LHCN-M2 (cell line): ENCODE measurements around the gene GREB1L. TPM values are rescaled to one million over a fixed set of nuclear protein-coding genes. Genes with fewer than 3 reads are reported as not detected.
A peak's percentile ranks its signal among the peaks of the same experiment; 100 is the strongest.

Experiments
- DNase-seq: peaks from one replicate; pipeline ENCODE4 v3.0.0-alpha.2; 2012; ENCODE audit warnings: low read depth
- total RNA-seq: library from RNA; depleted of rRNA; stranded (reverse); fragments of >200 nt; gene quantifications from 2 replicates; pipeline ENCODE4 v1.2.3, GENCODE V29; 2014

Gene GREB1L
- total RNA-seq, 1 experiment from 2014 or later, result 15.2 TPM

DNA sequence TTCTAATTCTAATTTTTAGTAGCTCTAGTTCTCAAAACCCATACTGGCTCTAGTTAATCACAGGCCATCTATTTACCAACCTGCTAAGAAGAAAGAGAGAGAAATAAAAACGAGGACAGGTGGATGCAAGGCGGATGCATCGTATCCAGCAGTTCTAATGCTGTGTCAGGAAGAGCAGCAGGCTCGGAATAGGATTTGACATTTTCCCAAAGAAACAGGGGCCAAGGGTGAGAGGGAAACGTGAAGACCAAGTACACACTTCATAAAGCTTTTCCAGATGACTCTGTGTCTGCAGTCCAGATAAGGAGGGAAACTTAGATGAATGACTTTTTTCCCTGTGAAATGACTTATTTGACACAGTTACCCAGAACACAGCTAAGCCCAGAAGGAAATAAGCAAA is 241.0 kb downstream of the GREB1L start:
- no peak for DNase-seq

DNA sequence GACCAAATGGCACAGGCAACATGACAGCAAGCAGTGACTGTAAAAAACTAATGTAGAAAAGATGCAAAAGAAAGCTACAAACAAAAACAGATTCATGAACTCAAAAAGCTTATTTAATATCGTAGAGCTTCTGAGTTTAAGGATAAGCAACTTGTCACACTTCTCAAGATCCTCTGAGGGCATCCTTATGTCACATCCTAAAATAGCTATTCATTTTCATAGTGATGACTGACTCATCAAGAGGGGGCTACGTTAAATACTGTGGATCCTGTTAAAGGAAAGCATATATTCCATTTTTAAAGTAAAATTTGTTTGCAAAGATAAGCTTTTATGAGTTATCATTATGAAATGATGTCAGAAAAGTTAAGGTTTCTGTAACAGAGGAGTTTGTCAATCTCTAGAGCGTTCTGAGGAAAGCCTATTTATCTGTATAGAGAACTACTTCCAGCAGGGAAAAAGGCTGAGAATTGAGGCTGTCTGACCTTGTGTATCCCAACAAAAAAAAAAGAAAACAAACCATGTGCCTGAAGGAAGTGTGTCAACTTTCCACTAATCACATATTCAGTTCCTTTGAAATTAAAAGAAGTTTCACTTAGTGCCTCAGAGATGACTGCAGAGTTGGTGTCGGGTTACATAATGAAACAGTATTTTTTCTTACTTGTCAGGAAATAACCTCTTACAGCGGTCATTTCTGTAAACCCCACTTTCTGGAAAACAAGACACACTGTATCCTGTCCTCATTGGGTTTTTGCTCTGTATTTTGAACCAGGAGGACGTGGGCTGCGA is 243.0 kb downstream of the GREB1L start:
- DNase-seq, result peak; percentile 66

DNA sequence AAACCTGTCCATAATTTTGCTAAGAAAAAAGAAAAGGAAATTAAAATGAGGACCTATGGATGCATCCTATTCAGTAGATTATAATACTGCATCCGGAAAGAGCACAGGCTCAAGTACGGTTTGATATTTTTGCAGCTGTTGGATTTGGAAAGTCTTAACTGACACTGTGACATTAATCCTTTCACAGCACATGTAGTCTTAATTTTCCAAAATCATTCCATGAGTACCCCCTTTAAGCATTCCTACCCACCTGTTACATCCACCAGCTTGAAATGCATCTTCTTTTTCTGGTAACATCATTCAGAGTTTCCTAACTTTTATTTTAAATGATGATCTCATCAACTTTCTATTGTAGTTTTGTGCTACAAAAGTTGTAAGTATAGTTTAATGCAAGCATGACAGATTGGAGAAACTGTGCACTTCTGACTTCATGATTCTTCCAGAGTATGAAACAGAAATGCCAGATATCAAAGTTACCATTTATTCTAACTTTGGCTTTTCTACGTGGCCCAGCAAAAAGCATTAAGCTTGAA is 244.9 kb downstream of the GREB1L start:
- DNase-seq, result peak; percentile 95

DNA sequence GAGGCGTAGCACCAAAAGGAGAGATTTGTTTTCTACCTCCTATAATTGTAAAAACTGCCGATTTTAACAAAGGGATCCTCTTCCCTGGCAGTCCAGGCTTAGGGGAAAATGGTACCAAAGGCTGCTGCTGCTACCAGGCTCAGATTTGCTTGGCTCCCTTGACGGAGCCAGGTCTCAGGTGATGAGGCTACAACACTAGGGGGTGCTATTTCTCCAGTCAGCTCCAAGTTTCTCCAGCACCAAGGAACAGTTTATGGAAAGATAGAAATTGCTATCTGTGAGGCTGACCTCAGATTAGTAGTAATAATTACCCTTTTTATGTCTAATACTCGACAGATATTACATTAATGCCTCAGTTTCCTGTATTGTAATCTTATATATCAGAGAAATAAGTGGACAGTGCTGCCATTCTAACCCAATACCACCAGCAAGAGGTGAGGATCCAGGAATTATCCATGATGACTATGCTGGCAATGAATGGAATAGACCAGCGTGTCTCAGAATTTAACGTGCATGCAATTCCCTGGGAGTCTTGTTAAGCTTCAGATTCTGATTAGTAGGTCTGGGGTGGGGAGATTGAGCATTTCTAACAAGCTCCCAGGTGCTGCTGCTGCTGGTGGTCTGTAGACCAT is 247.2 kb downstream of the GREB1L start:
- peak; percentile 47 for DNase-seq

DNA sequence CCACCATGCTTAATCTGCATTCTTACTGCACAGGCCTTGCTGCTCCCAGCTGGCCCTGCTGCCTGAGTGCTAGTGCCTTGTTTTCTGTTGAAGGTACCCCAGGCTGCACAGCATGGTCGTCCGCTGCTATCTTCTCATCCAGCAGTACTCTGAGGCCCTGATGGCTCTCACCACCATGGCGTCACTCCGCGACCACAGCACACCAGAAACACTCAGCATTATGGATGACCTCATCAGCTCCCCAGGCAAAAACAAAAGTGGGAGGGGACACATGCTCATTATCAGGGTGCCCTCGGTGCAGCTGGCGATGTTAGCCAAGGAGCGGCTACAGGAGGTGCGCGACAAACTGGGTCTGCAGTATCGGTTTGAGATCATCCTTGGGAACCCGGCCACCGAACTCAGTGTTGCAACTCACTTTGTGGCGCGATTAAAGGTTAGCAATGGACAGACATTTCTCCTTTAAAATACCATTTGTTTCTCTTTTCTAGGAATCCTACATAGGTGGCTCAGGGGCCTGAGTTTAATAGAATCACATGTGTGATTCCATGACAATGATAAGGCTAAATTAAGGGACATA is 248.0 kb downstream of the GREB1L start:
- DNase-seq, result no peak

DNA sequence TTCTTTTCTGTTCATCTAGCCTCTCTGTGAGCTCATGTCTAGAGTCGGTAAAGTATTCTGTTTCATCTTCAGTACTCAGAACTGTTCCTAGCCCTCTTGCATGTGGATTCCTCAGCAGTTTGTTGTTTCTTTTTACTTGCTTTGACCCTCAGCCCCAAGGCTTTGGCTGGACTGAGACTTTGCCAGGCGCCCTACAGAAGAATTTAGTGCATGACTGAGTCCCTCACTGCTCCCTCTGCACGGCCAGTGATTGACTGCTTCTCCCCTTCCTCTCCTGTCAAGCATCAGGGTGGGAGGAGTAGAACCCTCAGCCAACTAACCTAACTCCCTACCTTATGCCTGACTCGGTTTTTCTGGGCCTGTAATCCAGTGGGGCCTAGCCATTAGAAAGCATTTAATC is 248.7 kb downstream of the GREB1L start:
- DNase-seq, result no peak

DNA sequence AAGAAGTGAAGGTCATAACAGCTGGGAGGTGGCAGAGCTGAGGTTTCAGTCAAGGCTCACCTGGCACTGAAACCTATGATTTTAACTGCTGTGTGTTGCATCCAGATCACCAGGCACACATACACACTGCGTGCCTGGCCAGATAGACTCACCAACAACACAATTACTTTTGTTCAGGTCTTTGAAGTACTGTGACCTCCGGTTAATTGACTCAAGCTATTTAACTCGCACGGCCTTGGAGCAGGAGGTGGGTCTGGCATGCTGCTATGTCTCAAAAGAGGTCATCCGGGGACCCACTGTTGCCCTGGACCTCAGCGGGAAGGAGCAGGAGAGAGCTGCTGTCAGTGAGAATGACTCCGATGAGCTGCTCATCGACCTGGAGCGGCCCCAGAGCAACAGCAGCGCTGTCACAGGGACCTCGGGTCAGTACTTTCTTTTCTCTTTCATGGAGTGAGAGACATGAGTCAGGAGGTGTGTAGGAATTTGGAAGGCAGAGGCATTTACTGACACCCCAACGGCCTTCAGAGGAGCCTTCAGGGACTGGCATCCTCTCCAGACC is 254.3 kb downstream of the GREB1L start:
- DNase-seq, result no peak

DNA sequence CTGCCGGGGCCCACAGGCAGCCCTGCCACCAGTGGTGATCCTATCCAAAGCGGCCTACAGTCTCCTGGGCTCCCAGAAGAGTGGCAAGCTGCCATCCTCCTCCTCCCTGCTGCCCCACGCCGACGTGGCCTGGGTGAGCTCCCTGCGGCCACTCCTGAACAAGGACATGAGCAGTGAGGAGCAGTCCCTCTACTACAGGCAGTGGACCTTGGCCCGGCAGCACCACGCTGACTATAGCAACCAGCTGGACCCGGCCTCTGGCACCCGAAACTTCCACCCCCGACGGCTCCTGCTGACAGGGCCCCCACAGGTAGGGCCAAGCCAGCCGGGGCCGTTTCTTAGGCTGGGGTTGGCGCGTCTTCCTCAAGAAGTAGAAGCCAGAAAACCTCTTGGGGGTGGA is 258.0 kb downstream of the GREB1L start:
- DNase-seq, result no peak

DNA sequence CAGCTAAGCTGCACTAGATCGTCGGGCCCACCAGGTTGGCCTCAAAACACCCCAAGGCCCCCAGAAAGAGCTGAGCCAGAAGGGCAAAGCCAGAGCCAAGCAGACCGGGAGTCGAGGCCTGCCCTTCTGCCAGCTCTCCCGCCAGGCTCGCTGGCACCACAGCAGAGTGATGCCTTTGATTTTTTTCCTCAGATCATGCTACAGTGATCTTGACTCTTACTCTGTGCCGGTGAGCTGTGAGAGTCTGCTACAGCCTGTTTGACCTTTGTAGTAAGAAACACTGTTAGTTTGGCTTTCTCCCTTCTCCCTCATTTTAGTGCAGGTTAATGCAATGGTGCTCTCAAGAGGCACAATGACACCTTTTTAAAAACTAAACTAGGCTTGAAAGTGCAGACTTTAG is 260.6 kb downstream of the GREB1L start:
- DNase-seq, result no peak

DNA sequence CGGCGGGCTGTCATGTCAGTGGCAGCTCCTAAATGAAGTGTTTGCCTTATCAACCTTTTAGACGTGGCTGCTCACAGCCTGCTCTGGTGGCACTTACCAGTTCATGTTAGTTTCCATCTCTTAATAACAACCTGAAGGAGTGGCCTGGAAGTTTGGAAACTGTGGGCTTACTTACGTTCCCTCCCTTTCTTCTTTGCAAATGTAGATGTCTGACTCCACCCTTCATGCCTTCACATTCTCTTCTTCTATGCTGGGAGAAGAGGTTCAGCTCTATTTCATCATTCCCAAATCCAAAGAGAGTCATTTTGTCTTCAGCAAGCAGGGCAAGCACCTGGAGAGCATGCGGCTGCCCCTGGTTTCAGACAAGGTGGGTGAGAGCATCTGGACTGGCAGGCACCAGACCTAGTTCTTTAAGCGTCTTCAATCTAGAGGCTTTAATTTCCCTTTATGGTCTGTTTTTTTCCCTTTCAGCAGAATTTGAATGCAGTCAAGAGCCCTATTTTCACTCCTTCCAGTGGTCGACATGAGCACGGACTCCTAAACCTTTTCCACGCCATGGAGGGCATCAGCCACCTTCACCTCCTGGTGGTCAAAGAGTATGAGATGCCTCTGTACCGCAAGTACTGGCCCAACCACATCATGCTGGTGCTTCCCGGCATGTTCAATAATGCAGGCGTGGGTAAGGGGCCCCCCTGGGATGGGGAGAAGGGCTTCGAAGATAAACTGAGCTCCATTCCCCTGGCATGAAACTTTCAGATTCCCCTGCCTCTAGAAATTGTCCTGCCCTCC is 266.1 kb downstream of the GREB1L start:
- no peak for DNase-seq

DNA sequence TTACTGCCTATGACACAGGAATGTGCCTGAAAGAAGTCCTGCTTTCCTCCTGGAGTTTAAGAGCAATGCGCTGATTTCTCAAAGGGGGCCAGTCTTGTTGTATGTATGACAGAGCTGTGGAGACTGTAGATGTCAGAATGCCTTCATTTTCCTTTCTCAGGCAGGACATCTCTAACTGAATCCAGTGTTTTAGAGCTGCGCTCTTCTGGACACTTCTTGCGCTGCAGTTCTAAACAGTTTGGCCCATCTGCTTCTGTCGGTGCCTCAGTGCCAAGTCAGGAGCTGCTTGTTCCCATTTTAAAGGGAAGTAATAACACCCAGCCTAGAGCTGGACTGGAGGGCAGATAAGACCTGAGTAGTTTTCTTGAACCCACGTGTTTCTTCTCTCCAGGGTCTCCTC is 267.0 kb downstream of the GREB1L start:
- DNase-seq, result no peak

DNA sequence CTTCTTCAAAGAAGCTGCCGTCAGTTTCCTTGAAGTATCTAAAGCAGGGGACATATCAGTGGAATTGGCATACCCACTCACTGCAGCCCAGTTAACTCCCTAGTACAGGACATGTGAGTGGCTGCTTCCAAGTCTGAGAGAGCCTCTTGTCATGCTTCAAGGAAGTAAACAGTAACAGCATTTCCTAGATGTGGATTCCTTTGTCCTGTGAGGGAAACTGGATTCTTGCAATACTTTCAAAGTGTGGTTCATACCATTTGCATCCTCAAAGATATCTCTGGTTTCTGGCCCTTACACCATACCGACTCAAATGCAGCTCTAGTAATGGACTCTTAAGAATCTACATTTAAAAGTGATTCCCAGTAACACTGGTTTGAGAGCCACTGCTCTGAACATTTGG is 271.3 kb downstream of the GREB1L start:
- no peak for DNase-seq

DNA sequence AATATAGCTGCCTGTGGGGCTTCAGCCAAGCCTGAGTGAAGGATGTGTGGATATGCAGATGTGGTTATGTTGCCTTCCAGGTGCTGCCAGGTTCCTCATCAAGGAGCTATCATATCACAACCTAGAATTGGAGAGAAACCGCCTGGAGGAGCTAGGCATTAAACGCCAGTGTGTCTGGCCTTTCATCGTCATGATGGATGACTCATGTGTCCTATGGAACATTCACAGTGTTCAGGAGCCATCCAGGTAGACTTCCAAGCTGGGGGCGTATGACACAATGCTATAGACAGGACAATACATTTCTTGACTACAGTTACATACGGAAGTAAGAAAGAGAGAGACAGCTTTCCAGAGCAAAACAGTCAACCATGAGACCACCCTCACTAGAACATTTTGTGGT is 271.7 kb downstream of the GREB1L start:
- no peak for DNase-seq

DNA sequence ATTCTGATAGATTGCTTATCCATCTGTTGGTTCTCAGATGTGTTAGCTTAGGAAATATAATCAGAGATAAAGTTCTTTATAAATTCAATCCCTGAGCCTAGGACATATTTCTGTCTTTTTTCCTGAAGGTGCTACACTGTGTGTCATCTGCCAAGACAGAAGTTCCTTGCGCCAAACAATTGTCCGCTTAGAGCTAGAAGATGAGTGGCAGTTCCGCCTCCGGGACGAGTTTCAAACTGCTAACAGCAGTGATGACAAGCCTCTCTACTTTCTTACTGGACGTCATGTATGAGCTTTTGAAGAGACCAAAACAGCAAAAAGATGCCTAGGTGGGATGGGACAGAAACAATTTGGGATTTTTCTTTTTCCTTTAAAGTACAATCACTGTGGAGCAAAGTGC is 280.5 kb downstream of the GREB1L start:
- no peak for DNase-seq

DNA sequence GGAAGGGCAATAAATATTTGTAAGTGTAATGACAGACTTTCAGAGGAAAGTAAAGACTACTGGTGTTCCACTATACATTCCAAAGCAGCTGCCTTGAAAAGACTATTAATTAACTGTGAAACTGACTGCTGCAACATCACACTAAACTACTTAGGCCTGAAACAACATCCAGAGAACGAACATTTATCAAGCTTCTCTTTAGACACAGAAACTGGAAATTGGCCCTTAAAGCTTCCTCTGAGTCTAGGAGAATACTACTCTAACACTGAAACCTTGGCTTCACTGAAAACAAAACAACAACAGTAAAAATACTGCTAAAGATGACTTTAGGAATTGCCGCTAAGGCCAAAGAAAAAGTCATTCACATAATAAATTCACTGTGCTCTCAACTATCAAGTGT is 283.9 kb downstream of the GREB1L start:
- no peak for DNase-seq

DNA sequence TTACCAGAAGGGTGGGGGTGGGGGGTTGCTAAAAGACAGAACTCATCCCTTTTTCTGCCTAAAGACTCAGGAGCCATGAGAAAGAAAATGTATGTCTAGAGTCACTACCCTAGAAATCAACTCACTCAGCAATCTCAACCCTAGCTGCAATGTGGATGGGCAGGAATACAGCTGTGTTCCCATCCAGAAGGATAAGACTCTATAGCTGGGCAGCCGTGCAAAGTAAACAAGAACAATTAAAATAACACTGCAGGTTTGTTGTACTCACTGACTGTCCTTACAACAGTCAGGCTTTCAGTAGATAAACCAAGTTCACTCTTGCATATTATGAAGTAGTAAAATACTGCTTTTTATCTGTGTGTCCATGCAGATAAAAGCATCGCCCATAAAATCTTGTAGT is 284.4 kb downstream of the GREB1L start:
- DNase-seq, result no peak

DNA sequence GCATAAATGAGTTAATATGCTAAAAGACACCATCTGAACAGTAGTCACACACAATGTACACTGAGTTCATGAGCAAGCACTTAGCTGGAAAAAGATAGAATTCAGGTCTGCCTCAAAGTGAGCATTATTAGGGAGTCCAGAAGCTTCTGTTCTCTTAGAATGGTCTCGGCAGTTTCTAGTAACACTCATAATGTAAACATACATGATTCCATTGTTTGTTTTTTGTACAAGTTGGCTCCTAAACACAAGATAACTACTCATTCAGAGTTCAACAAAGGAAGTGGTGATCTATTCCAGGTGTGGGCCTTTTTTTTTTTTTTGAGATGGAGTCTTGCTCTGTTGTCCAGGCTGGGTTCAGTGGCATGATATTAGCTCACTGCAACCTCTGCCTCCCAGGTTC is 292.3 kb downstream of the GREB1L start:
- DNase-seq, result no peak

DNA sequence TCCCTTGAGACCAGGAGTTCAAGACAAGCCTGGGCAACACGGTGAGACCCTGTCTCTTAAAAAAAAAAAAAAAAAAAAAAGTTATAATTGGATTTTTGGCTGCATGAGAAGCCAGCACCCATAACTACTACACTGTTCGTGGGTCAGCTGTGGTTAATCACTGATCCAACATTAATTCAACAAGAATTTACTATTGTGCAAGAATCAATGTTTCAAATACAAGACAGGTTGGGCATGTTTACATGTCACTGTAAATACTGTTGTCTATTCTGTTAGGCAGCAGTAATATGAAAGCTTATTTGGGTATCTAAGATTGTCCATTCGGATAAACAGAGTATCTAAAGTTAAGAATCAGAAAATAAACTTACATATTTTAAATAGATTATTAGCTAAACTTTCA is 296.2 kb downstream of the GREB1L start:
- DNase-seq, result no peak

DNA sequence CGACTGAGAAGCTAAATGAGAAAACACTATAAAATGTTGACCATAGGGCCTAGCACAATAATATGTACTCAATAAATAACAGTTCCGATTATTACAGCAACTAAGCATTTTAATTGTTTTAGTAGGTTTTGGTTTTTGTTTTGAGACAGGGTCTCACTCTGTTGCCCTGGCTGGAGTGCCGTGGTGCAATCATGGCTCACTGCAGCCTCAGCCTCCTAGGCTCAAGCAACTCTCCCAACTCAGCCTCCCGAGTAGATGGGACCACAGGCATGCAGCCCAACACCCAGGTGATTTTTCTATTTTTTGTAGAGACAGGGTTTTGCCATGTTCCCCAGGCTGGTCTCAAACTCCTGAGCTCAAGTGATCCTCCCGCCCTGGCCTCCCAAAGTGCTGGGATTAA is 304.4 kb downstream of the GREB1L start:
- no peak for DNase-seq

DNA sequence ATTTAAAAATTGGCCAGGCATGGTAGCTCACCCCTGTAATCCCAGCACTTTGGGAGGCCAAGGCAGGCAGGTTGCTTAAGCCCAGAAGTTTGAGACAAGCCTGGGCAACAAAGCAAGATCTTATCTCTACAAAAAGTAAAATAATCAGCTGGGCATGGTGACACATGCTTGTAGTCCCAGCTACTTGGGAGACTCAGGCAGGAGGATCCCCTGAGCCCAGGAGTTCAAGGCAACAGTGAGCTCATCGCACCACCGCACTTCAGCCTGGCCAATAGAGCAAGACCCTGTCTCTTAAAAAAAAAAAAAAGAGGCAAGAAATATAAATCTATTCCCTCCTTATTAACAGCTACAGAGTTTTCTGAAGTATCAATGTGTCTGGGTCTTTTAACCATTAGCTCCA is 306.6 kb downstream of the GREB1L start:
- DNase-seq, result no peak

DNA sequence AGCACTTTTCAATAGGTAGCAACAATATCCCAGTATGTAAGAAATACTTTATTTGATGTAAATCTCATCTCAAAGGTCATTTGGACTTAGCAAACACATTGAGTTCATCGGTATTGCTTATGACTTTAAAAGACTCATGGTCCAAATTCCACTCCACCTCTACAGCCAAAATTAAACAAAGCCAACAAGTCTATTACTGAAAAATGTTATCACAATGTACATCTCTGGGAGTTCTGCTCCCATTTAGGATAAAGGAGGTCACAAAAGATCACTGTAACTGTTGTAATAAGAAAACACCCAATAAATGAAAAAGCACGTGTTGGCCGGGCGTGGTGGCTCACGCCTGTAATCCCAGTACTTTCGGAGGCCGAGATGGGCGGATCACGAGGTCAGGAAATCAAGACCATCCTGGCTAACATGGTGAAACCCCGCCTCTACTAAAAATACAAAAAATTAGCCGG is 308.5 kb downstream of the GREB1L start:
- DNase-seq, result no peak
